GM23338 (cell line): Measurements from ENCODE around the gene ADGRV1. TPM values are rescaled to one million over a fixed set of nuclear protein-coding genes. Genes with fewer than 3 reads are reported as not detected.

Source experiments
- ATAC-seq: fragments of 200-7000 bp; cut with Tn5 transposase; 3 replicates; pipeline ENCODE4 v1.9.1; 2020
- DNase-seq: peaks from one replicate; pipeline ENCODE4 v3.0.0-alpha.2; 2015; ENCODE audit warnings: low spot score
- H2AFZ ChIP-seq: fragments of 200-600 bp; sonication (generic); 2 replicates; pipeline ENCODE4 v1.8.0; 2016; ENCODE audit warnings: antibody characterized with exemption, mild to moderate bottlenecking, moderate library complexity
- H3F3A ChIP-seq: fragments of 200-600 bp; sonication (generic); replicated peaks from 2 replicates; pipeline ENCODE4 v1.8.0; 2017; ENCODE audit warnings: antibody characterized with exemption, mixed run types, low read depth
- H3K27ac ChIP-seq: fragments of 200-600 bp; sonication (generic); 2 replicates; pipeline ENCODE4 v1.6.1; 2016; ENCODE audit warnings: low read depth
- H3K27me3 ChIP-seq: fragments of 200-600 bp; sonication (generic); 2 replicates; pipeline ENCODE4 v1.8.0; 2016; ENCODE audit warnings: mild to moderate bottlenecking, mixed run types, moderate library complexity; ENCODE audit not compliant: insufficient read depth
- H3K36me3 ChIP-seq: fragments of 200-600 bp; sonication (generic); 2 replicates; pipeline ENCODE4 v1.8.0; 2016; ENCODE audit warnings: mild to moderate bottlenecking; ENCODE audit not compliant: insufficient read depth
- H3K4me1 ChIP-seq: fragments of 200-600 bp; sonication (generic); 2 replicates; pipeline ENCODE4 v1.8.0; 2016; ENCODE audit warnings: mild to moderate bottlenecking, moderate library complexity; ENCODE audit not compliant: insufficient read depth
- H3K4me2 ChIP-seq: fragments of 200-600 bp; sonication (generic); 2 replicates; pipeline ENCODE4 v1.7.1; 2017; ENCODE audit warnings: mixed run types
- H3K4me3 ChIP-seq: fragments of 200-600 bp; sonication (generic); 2 replicates; pipeline ENCODE4 v1.6.1; 2016; ENCODE audit warnings: mixed run types
- H3K79me2 ChIP-seq: fragments of 200-600 bp; sonication (generic); replicated peaks from 2 replicates; pipeline ENCODE4 v1.8.0; 2017; ENCODE audit warnings: mild to moderate bottlenecking; ENCODE audit not compliant: insufficient read depth
- H3K9me2 ChIP-seq: fragments of 200-600 bp; sonication (generic); 2 replicates; pipeline ENCODE4 v1.8.0; 2017; ENCODE audit not compliant: insufficient read depth
- H4K20me1 ChIP-seq: fragments of 200-600 bp; sonication (generic); replicated peaks from 2 replicates; pipeline ENCODE4 v1.8.0; 2017; ENCODE audit warnings: mild to moderate bottlenecking; ENCODE audit not compliant: insufficient read depth
- H3K27ac Mint-ChIP-seq: 2 replicates; pipeline ENCODE4 v1.8.0; 2020; ENCODE audit warnings: inconsistent platforms, mild to moderate bottlenecking, moderate library complexity, mixed read lengths
- H3K27me3 Mint-ChIP-seq: 3 replicates; pipeline ENCODE4 v1.8.0; 2022; ENCODE audit warnings: low read depth, mild to moderate bottlenecking, moderate library complexity, mixed read lengths, inconsistent platforms; ENCODE audit not compliant: insufficient read depth, poor library complexity
- H3K36me3 Mint-ChIP-seq: 3 replicates; pipeline ENCODE4 v1.8.0; 2021; ENCODE audit warnings: low read depth, mild to moderate bottlenecking, inconsistent platforms, moderate library complexity, mixed read lengths
- H3K4me1 Mint-ChIP-seq: 3 replicates; pipeline ENCODE4 v1.8.0; 2020; ENCODE audit warnings: mild to moderate bottlenecking, inconsistent platforms, mixed read lengths
- H3K4me3 Mint-ChIP-seq: 3 replicates; pipeline ENCODE4 v1.8.0; 2021; ENCODE audit warnings: moderate library complexity, mild to moderate bottlenecking, inconsistent platforms, mixed read lengths
- H3K9me3 Mint-ChIP-seq: 3 replicates; pipeline ENCODE4 v1.8.0; 2020; ENCODE audit warnings: moderate library complexity, mild to moderate bottlenecking, inconsistent platforms, mixed read lengths
- EZH2phosphoT487 ChIP-seq: fragments of 200-600 bp; sonication (generic); IDR thresholded peaks from one replicate; pipeline ENCODE4 v1.8.1; 2018; ENCODE audit warnings: antibody characterized with exemption; ENCODE audit not compliant: unreplicated experiment
- JUNB ChIP-seq: IDR thresholded peaks from one replicate; pipeline ENCODE4 v1.6.1; 2016; ENCODE audit warnings: antibody characterized with exemption; ENCODE audit not compliant: unreplicated experiment
- NANOG ChIP-seq: IDR thresholded peaks from 2 replicates; pipeline ENCODE4 v1.6.1; 2016; ENCODE audit warnings: antibody characterized with exemption, borderline replicate concordance
- POLR2AphosphoS5 ChIP-seq: IDR thresholded peaks from 2 replicates; pipeline ENCODE4 v1.6.1; 2016; ENCODE audit warnings: antibody characterized with exemption, low read depth
- STAT1 ChIP-seq: IDR thresholded peaks from one replicate; pipeline ENCODE4 v1.6.1; 2016; ENCODE audit warnings: antibody characterized with exemption; ENCODE audit not compliant: unreplicated experiment
- ZNF114 ChIP-seq: fragments of 250-450 bp; sonication (Bioruptor Pico); IDR thresholded peaks from 2 replicates; pipeline ENCODE4 v1.5.0; 2020; ENCODE audit warnings: mild to moderate bottlenecking, moderate library complexity
- polyA plus RNA-seq: library from polyadenylated mRNA; unstranded; fragments of >200 nt; fragmentation: Nextera tagmentation; extraction: Ambion mirVana; gene quantifications from 2 replicates; pipeline ENCODE4 v1.2.1, GENCODE V29; 2016
- total RNA-seq: library from RNA; depleted of rRNA; stranded (reverse); fragments of >200 nt; shearing (Covaris generic); gene quantifications from 2 replicates; pipeline ENCODE4 v1.2.3, GENCODE V29; 2014
- TF ChIP-seq, protein P1 (sequence below): IDR thresholded peaks from one replicate; pipeline ENCODE4 v1.6.1; 2018; ENCODE audit warnings: antibody characterized with exemption; ENCODE audit not compliant: unreplicated experiment
- TF ChIP-seq, protein P2 (sequence below): IDR thresholded peaks from 2 replicates; pipeline ENCODE4 v1.6.1; 2016; ENCODE audit warnings: antibody characterized with exemption
- TF ChIP-seq, protein P3 (sequence below): fragments of 250-450 bp; sonication (Bioruptor Pico); IDR thresholded peaks from 2 replicates; pipeline ENCODE4 v1.5.0; 2020; ENCODE audit warnings: mild to moderate bottlenecking, moderate library complexity

The ADGRV1 gene
- total and polyA plus RNA-seq, 2 experiments from 2014 or later = 46.1 to 149 TPM

DNA sequence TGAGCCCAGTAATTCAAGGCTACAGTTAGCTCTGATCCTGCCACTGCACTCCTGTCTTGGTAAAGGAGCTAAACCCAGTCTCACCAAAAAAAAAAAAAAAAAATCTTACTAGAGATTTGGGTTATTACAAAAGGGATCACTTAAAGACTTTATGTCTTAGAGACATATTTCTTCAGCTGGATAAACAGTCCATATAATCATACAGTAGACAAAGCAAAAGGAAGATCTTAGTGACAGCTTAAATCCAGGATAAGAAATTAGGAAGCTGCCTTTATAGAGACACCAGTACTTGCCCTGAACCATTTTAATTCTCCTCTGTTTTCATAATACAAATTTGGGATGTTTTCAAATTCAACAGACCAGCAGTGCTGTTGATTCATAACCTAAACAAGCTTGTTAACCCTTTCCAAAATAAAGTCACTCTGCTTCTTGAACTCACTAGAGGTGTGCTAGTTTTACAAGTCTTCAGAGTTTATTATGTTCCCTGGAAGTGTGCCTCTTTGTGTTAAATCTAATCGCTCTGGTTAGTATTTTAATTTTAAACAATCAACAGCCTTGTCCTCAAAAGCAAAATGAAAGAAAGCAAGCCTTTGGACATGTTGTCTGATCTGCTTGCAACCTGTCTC lies 569.0 kb downstream of the ADGRV1 start:
- H4K20me1 ChIP-seq = 0 out of 2 replicates have a peak, but pooled peaks cover 5% of the 10 kb centered on the region
- H3K27me3 Mint-ChIP-seq = peaks cover under 1% of the 10 kb centered on the region
- no peaks in the 10 kb centered on the region for H3K9me3 Mint-ChIP-seq
- no peaks in the 10 kb centered on the region for H3K27me3 ChIP-seq
- DNase-seq (no peak), ATAC-seq (no peak)
- peak overlapping the region; percentile 28 for H3K27ac Mint-ChIP-seq
- no peak overlapping the region for H3K4me3 ChIP-seq
- no peaks in the 10 kb centered on the region for H3F3A ChIP-seq
- H2AFZ ChIP-seq = no peak overlapping the region
- no peaks in the 10 kb centered on the region for H3K36me3 ChIP-seq
- no peak overlapping the region for H3K27ac ChIP-seq
- peaks cover 4% of the 10 kb centered on the region; the same call in 2 of the 3 replicates for H3K4me1 Mint-ChIP-seq
- H3K4me3 Mint-ChIP-seq = no peak overlapping the region
- H3K4me1 ChIP-seq = no peaks in the 10 kb centered on the region
- no peak for TF ChIP-seq POLR2AphosphoS5
- TF ChIP-seq, protein P1, sequence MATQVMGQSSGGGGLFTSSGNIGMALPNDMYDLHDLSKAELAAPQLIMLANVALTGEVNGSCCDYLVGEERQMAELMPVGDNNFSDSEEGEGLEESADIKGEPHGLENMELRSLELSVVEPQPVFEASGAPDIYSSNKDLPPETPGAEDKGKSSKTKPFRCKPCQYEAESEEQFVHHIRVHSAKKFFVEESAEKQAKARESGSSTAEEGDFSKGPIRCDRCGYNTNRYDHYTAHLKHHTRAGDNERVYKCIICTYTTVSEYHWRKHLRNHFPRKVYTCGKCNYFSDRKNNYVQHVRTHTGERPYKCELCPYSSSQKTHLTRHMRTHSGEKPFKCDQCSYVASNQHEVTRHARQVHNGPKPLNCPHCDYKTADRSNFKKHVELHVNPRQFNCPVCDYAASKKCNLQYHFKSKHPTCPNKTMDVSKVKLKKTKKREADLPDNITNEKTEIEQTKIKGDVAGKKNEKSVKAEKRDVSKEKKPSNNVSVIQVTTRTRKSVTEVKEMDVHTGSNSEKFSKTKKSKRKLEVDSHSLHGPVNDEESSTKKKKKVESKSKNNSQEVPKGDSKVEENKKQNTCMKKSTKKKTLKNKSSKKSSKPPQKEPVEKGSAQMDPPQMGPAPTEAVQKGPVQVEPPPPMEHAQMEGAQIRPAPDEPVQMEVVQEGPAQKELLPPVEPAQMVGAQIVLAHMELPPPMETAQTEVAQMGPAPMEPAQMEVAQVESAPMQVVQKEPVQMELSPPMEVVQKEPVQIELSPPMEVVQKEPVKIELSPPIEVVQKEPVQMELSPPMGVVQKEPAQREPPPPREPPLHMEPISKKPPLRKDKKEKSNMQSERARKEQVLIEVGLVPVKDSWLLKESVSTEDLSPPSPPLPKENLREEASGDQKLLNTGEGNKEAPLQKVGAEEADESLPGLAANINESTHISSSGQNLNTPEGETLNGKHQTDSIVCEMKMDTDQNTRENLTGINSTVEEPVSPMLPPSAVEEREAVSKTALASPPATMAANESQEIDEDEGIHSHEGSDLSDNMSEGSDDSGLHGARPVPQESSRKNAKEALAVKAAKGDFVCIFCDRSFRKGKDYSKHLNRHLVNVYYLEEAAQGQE = no peak
- TF ChIP-seq NANOG = no peak
- no peak for TF ChIP-seq ZNF114 (CRISPR knock-in tag)
- TF ChIP-seq JUNB = no peak
- no peak for TF ChIP-seq STAT1
- no peaks in the 10 kb centered on the region for H3K9me2 ChIP-seq
- H3K4me2 ChIP-seq = no peak overlapping the region
- H3K36me3 Mint-ChIP-seq = no peaks in the 10 kb centered on the region
- H3K79me2 ChIP-seq = no peaks in the 10 kb centered on the region

DNA sequence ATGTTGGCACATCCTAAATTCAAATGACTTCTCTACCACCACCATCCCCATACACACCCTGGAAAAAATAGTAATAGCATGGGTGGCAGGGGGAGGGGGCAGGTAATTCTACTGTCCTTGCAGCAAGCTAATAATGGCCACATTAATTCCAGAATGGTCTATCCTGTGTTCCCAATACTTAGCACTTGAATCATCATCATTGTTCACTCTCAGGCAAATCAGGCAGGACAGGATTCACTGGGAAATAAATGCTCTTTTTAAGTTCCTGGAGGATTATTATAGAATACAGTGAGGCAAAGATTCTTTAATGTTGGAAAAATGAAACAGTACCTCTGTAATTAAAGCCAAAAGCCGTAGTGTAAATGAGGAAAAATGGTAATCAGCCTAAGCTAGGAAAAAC lies 570.0 kb downstream of the ADGRV1 start:
- H3K36me3 Mint-ChIP-seq = no peaks in the 10 kb centered on the region
- no peak overlapping the region for H3K27ac Mint-ChIP-seq
- TF ChIP-seq, protein P2, sequence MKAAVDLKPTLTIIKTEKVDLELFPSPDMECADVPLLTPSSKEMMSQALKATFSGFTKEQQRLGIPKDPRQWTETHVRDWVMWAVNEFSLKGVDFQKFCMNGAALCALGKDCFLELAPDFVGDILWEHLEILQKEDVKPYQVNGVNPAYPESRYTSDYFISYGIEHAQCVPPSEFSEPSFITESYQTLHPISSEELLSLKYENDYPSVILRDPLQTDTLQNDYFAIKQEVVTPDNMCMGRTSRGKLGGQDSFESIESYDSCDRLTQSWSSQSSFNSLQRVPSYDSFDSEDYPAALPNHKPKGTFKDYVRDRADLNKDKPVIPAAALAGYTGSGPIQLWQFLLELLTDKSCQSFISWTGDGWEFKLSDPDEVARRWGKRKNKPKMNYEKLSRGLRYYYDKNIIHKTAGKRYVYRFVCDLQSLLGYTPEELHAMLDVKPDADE = no peak
- no peak for TF ChIP-seq EZH2phosphoT487
- TF ChIP-seq ZNF114 (CRISPR knock-in tag) = no peak
- TF ChIP-seq STAT1 = no peak
- TF ChIP-seq, protein P3, sequence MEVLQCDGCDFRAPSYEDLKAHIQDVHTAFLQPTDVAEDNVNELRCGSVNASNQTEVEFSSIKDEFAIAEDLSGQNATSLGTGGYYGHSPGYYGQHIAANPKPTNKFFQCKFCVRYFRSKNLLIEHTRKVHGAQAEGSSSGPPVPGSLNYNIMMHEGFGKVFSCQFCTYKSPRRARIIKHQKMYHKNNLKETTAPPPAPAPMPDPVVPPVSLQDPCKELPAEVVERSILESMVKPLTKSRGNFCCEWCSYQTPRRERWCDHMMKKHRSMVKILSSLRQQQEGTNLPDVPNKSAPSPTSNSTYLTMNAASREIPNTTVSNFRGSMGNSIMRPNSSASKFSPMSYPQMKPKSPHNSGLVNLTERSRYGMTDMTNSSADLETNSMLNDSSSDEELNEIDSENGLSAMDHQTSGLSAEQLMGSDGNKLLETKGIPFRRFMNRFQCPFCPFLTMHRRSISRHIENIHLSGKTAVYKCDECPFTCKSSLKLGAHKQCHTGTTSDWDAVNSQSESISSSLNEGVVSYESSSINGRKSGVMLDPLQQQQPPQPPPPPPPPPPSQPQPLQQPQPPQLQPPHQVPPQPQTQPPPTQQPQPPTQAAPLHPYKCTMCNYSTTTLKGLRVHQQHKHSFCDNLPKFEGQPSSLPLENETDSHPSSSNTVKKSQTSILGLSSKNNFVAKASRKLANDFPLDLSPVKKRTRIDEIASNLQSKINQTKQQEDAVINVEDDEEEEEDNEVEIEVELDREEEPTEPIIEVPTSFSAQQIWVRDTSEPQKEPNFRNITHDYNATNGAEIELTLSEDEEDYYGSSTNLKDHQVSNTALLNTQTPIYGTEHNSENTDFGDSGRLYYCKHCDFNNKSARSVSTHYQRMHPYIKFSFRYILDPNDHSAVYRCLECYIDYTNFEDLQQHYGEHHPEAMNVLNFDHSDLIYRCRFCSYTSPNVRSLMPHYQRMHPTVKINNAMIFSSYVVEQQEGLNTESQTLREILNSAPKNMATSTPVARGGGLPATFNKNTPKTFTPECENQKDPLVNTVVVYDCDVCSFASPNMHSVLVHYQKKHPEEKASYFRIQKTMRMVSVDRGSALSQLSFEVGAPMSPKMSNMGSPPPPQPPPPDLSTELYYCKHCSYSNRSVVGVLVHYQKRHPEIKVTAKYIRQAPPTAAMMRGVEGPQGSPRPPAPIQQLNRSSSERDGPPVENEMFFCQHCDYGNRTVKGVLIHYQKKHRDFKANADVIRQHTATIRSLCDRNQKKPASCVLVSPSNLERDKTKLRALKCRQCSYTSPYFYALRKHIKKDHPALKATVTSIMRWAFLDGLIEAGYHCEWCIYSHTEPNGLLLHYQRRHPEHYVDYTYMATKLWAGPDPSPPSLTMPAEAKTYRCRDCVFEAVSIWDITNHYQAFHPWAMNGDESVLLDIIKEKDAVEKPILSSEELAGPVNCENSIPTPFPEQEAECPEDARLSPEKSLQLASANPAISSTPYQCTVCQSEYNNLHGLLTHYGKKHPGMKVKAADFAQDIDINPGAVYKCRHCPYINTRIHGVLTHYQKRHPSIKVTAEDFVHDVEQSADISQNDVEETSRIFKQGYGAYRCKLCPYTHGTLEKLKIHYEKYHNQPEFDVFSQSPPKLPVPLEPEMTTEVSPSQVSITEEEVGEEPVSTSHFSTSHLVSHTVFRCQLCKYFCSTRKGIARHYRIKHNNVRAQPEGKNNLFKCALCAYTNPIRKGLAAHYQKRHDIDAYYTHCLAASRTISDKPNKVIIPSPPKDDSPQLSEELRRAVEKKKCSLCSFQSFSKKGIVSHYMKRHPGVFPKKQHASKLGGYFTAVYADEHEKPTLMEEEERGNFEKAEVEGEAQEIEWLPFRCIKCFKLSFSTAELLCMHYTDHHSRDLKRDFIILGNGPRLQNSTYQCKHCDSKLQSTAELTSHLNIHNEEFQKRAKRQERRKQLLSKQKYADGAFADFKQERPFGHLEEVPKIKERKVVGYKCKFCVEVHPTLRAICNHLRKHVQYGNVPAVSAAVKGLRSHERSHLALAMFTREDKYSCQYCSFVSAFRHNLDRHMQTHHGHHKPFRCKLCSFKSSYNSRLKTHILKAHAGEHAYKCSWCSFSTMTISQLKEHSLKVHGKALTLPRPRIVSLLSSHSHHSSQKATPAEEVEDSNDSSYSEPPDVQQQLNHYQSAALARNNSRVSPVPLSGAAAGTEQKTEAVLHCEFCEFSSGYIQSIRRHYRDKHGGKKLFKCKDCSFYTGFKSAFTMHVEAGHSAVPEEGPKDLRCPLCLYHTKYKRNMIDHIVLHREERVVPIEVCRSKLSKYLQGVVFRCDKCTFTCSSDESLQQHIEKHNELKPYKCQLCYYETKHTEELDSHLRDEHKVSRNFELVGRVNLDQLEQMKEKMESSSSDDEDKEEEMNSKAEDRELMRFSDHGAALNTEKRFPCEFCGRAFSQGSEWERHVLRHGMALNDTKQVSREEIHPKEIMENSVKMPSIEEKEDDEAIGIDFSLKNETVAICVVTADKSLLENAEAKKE (CRISPR knock-in tag) = no peak

More for the DNA sequence above, 570.0 kb downstream of the ADGRV1 start:
- DNase-seq = no peak
- Histone ChIP-seq H3K79me2 (no peaks in the 10 kb centered on the region), H4K20me1 (0 out of 2 replicates have a peak, but pooled peaks cover 5% of the 10 kb centered on the region), H3K4me1 (no peaks in the 10 kb centered on the region), H2AFZ (no peak overlapping the region), H3K27me3 (no peaks in the 10 kb centered on the region), H3F3A (no peaks in the 10 kb centered on the region), H3K4me3 (no peak overlapping the region), H3K27ac (no peak overlapping the region), H3K9me2 (no peaks in the 10 kb centered on the region), H3K4me2 (no peak overlapping the region), H3K36me3 (no peaks in the 10 kb centered on the region)
- Mint-ChIP-seq H3K4me1 (no peaks in the 10 kb centered on the region; the same call in 2 of the 3 replicates), H3K9me3 (no peaks in the 10 kb centered on the region), H3K27me3 (peaks cover 2% of the 10 kb centered on the region), H3K4me3 (no peak overlapping the region)
- no peak for ATAC-seq
